Subcutaneous abdominal adipose tissue (tissue), 5 donors: ENCODE results near the gene GTF2H2C.
"Not testable (repeated sequence)": the region's sequence is repeated elsewhere in the genome, so short reads cannot be mapped to it uniquely, and the experiment has no call there.

Experiments
- H3K27ac ChIP-seq: one replicate; pipeline ENCODE4 v1.7.0; 2013; ENCODE audit warnings: low read depth, mild to moderate bottlenecking, inconsistent platforms, low read length, moderate library complexity
- H3K27me3 ChIP-seq, 5 donors: one replicate each; pipeline ENCODE4 v1.7.0; 2013; ENCODE audit warnings: low read length in 5 of 5, inconsistent platforms in 1 of 5; ENCODE audit not compliant: control insufficient read depth in 5 of 5, insufficient read depth in 4 of 5
- H3K36me3 ChIP-seq, 5 donors: one replicate each; pipeline ENCODE4 v1.7.0; 2013; ENCODE audit warnings: low read length in 5 of 5; ENCODE audit not compliant: control insufficient read depth in 5 of 5, insufficient read depth in 5 of 5
- H3K4me1 ChIP-seq, 5 donors: one replicate each; pipeline ENCODE4 v1.7.0; 2013; ENCODE audit warnings: low read length in 5 of 5, mild to moderate bottlenecking in 3 of 5, moderate library complexity in 1 of 5; ENCODE audit not compliant: control insufficient read depth in 5 of 5, insufficient read depth in 5 of 5
- H3K4me3 ChIP-seq, 5 donors: one replicate each; pipeline ENCODE4 v1.7.0; 2013; ENCODE audit warnings: low read length in 5 of 5, low read depth in 1 of 5
- H3K9ac ChIP-seq, 5 donors: one replicate each; pipeline ENCODE4 v1.7.0; 2013; ENCODE audit warnings: low read length in 5 of 5, mild to moderate bottlenecking in 4 of 5, moderate library complexity in 3 of 5
- H3K9me3 ChIP-seq, 5 donors: one replicate each; pipeline ENCODE4 v1.7.0; 2013; ENCODE audit warnings: low read length in 5 of 5; ENCODE audit not compliant: control insufficient read depth in 5 of 5
- donor health status: healthy.
- donor health status: healthy.
- donor health status: healthy.
- donor health status: healthy.
- donor health status: healthy.

GTF2H2C gene

GRCh38 chr5:69559908-69560330 lies at the start of gene GTF2H2C:
GTF2H2C (plus strand) TSS chr5:69560191; CDS start chr5:69565133, 4,942 bp downstream.
- H3K4me3 ChIP-seq: peak within 1 kb of the TSS; percentile 54 to 71 (median 62)
- not testable (repeated sequence) for H3K9ac ChIP-seq, H3K27me3 ChIP-seq, H3K4me1 ChIP-seq, H3K27ac ChIP-seq, H3K9me3 ChIP-seq, H3K36me3 ChIP-seq

DNA sequence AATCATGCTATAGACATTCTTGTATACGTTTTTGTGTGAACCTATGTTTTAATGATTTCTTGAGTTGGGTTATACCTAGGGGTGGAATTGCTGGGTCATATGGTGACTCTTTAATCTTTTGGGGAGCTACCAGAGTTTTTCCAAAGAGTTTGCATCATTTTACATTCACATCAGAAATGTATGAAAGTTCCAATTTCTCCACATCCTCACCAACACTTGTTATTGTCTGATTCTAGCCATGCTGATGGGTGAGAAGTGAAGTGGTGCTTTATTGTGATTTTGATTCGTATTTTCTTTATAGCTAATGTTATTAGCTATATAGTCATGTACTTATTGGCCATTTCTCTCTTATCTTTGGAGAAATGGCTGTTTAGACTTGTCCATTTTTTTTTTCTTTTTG lies 49.3 kb upstream of the GTF2H2C start:
- no peaks in the 10 kb centered on the region for H3K36me3 ChIP-seq
- H3K9ac ChIP-seq: no peak overlapping the region
- no peak overlapping the region for H3K4me3 ChIP-seq
- H3K27ac ChIP-seq: no peak overlapping the region
- no peaks in the 10 kb centered on the region for H3K27me3 ChIP-seq
- no peaks in the 10 kb centered on the region for H3K4me1 ChIP-seq
- no peaks in the 10 kb centered on the region for H3K9me3 ChIP-seq

- H3K9ac ChIP-seq: no peak overlapping the region
- no peaks in the 10 kb centered on the region for H3K9me3 ChIP-seq
- H3K36me3 ChIP-seq: no peaks in the 10 kb centered on the region
- no peak overlapping the region for H3K4me3 ChIP-seq
- no peaks in the 10 kb centered on the region for H3K4me1 ChIP-seq
- H3K27me3 ChIP-seq: no peaks in the 10 kb centered on the region
- no peak overlapping the region for H3K27ac ChIP-seq
These were observed 47.2 kb upstream of the GTF2H2C start for GRCh38 chr5:69512740-69513260.

GRCh38 chr5:69515570-69515969 lies 44.4 kb upstream of the GTF2H2C start:
- not testable (repeated sequence) for H3K4me3 ChIP-seq, H3K9me3 ChIP-seq, H3K4me1 ChIP-seq, H3K27ac ChIP-seq, H3K27me3 ChIP-seq, H3K9ac ChIP-seq, H3K36me3 ChIP-seq

- Histone ChIP-seq H3K27me3 (no peaks in the 10 kb centered on the region), H3K4me3 (no peak overlapping the region), H3K36me3 (no peaks in the 10 kb centered on the region), H3K9me3 (no peaks in the 10 kb centered on the region), H3K27ac (no peak overlapping the region), H3K9ac (no peak overlapping the region), H3K4me1 (no peaks in the 10 kb centered on the region)
These were observed 43.2 kb upstream of the GTF2H2C start for GRCh38 chr5:69516769-69517168.

DNA sequence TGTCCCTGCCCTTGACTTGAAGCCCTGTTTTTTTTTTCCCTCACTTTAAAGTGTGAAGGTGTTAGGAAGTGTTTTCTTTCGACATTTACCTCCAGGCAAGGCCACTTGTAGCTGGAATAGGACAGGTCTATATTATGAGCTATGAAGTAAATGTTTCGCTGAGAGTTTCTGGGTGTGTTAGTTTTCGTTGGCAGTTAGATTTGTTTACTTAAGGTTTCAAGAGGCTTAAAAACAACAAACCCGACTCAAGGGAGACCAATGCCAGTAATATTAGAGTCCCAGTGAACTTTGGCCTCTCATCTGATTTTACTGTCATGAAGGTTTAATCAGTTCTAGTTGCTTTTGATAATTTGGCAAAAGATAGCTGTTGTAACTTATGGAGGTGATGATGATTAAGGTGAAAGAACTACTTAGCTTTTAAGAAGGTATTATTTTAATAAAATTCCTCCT lies 42.2 kb upstream of the GTF2H2C start:
- Histone ChIP-seq H3K36me3 (no peaks in the 10 kb centered on the region), H3K27me3 (no peaks in the 10 kb centered on the region), H3K4me3 (no peak overlapping the region), H3K4me1 (no peaks in the 10 kb centered on the region), H3K9me3 (no peaks in the 10 kb centered on the region), H3K27ac (no peak overlapping the region), H3K9ac (no peak overlapping the region)

- Histone ChIP-seq H3K36me3 (no peaks in the 10 kb centered on the region), H3K9me3 (no peaks in the 10 kb centered on the region), H3K27me3 (no peaks in the 10 kb centered on the region), H3K4me1 (no peaks in the 10 kb centered on the region), H3K27ac (no peak overlapping the region), H3K9ac (no peak overlapping the region), H3K4me3 (no peak overlapping the region)
These were observed 40.7 kb upstream of the GTF2H2C start for GRCh38 chr5:69519285-69519684.

GRCh38 chr5:69522035-69522434 lies 38.0 kb upstream of the GTF2H2C start:
- Histone ChIP-seq H3K36me3 (no peaks in the 10 kb centered on the region), H3K27ac (no peak overlapping the region), H3K9me3 (no peaks in the 10 kb centered on the region), H3K4me1 (no peaks in the 10 kb centered on the region), H3K4me3 (no peak overlapping the region), H3K27me3 (no peaks in the 10 kb centered on the region), H3K9ac (no peak overlapping the region)

GRCh38 chr5:69525490-69525889 lies 34.5 kb upstream of the GTF2H2C start:
- H3K4me3 ChIP-seq: no peak overlapping the region

GRCh38 chr5:69526660-69527059 lies 33.3 kb upstream of the GTF2H2C start:
- H3K4me3 ChIP-seq: no peak overlapping the region
- no peaks in the 10 kb centered on the region for H3K4me1 ChIP-seq
- H3K27ac ChIP-seq: no peak overlapping the region
- H3K9ac ChIP-seq: no peak overlapping the region
- no peaks in the 10 kb centered on the region for H3K36me3 ChIP-seq
- no peaks in the 10 kb centered on the region for H3K9me3 ChIP-seq
- H3K27me3 ChIP-seq: no peaks in the 10 kb centered on the region

More at GRCh38 chr5:69525490-69525889, 34.5 kb upstream of the GTF2H2C start:
- Histone ChIP-seq H3K4me1 (no peaks in the 10 kb centered on the region), H3K36me3 (no peaks in the 10 kb centered on the region), H3K9ac (no peak overlapping the region), H3K27ac (no peak overlapping the region), H3K27me3 (no peaks in the 10 kb centered on the region), H3K9me3 (no peaks in the 10 kb centered on the region)
